Transverse colon (tissue), 4 donors: Measurements from ENCODE around the gene ITPKB. TPM values are rescaled to one million over a fixed set of nuclear protein-coding genes. Genes with fewer than 3 reads are reported as not detected.

Experiments used
- DNase-seq: peaks from one replicate; pipeline ENCODE4 v3.0.0-alpha.2; 2019
- H3K27ac ChIP-seq, 4 donors: fragments of 200-600 bp; sonication (generic); 2 replicates each; pipeline ENCODE4 v1.5.1; 2016 to 2018; ENCODE audit warnings: inconsistent platforms in 4 of 4
- H3K27me3 ChIP-seq: fragments of 200-600 bp; sonication (generic); 2 replicates; pipeline ENCODE4 v1.5.1; 2017; ENCODE audit warnings: inconsistent platforms
- H3K36me3 ChIP-seq, 4 donors: fragments of 200-600 bp; sonication (generic); 2 replicates each; pipeline ENCODE4 v1.5.1; 2017 to 2019; ENCODE audit warnings: inconsistent platforms in 4 of 4
- H3K4me1 ChIP-seq, 4 donors: fragments of 200-600 bp; sonication (generic); 2 replicates each; pipeline ENCODE4 v1.5.1; 2017 to 2020; ENCODE audit warnings: inconsistent platforms in 4 of 4
- H3K4me3 ChIP-seq, 4 donors: fragments of 200-600 bp; sonication (generic); 1 replicate in 1 of 4; 2 replicates in 3 of 4; pipeline versions ENCODE4 v1.5.1 to v1.6.1; 2017 to 2019; ENCODE audit warnings: inconsistent platforms in 4 of 4
- H3K9me3 ChIP-seq, 2 donors: fragments of 200-600 bp; sonication (generic); 2 replicates each; pipeline ENCODE4 v1.5.1; 2017 to 2019; ENCODE audit warnings: inconsistent platforms in 2 of 2
- CTCF ChIP-seq, 5 experiments: fragments of 200-600 bp in 3 of 5; fragments of 450-650 bp in 2 of 5; sonication (generic) in 3 of 5; IDR thresholded peaks; 1 replicate in 2 of 5; 2 replicates in 3 of 5; pipeline ENCODE4 v1.5.1; 2016 to 2017; ENCODE audit warnings: antibody characterized with exemption in 5 of 5, inconsistent platforms in 3 of 5, mild to moderate bottlenecking in 2 of 5, moderate library complexity in 1 of 5
- EP300 ChIP-seq: sonication (generic); formaldehyde crosslinking; IDR thresholded peaks from one replicate; pipeline ENCODE4 v1.6.1; 2017; ENCODE audit warnings: antibody characterized with exemption, low read depth
- POLR2A ChIP-seq: fragments of 450-650 bp; IDR thresholded peaks from one replicate; pipeline ENCODE4 v1.6.1; 2016; ENCODE audit warnings: antibody characterized with exemption, mild to moderate bottlenecking, moderate library complexity
- POLR2AphosphoS5 ChIP-seq, 3 donors: sonication (generic); formaldehyde crosslinking; IDR thresholded peaks; one replicate each; pipeline ENCODE4 v1.6.1; 2016; ENCODE audit warnings: antibody characterized with exemption in 3 of 3
- WGBS, 2 donors: methylation state at CpG; one replicate each; pipeline ENCODE4 v1.1.5; 2018; ENCODE audit warnings: low coverage in 1 of 2; 5-methylcytosine and 5-hydroxymethylcytosine counted together
- in situ Hi-C, 4 donors: fragments of 200-750 bp; cut with MboI; loops; one replicate each; pipeline versions ENCODE4 v1.15.0 to v1.15.1; 2017; ENCODE audit warnings: low sequenced_read_pairs in 3 of 4, low pct_ligation_motif_present in 1 of 4, low pct_unique_long_range_greater_than_20kb in 1 of 4
- intact Hi-C: fragments of 100-400 bp; cut with DNase I; formaldehyde crosslinking; loops from one replicate; pipeline ENCODE4 v1.15.1; 2023; ENCODE audit warnings: low total_unique reads
- total RNA-seq, 4 donors: library from RNA; depleted of rRNA; stranded (reverse); fragments of >200 nt; gene quantifications; one replicate each; pipeline ENCODE4 v1.1.0, GENCODE V29; 2016

Gene ITPKB
- total RNA-seq, 4 donors from 2014 or later = 14.3 to 57.6 (median 23.7) TPM

GRCh38 chr1:226598455-226598849 is 140.6 kb downstream of the ITPKB start:
- no peak overlapping the region for H3K27ac ChIP-seq
- WGBS, 2 donors = 93% methylated on average over 2 of the region's 2 CpGs; no CpG with 5 or more reads in 1 of the 2 donors
- in situ Hi-C loops (no loop called here), intact Hi-C loops (no loop called here)
- no peak for TF ChIP-seq POLR2AphosphoS5 (IDR thresholded peaks at IDR 0.05)
- no peak for TF ChIP-seq POLR2A
- TF ChIP-seq CTCF (IDR thresholded peaks at IDR 0.05) = no peak
- TF ChIP-seq EP300 = no peak
- peaks cover under 1 to 16% (median 8%) of the 10 kb centered on the region in 4 donors for H3K4me1 ChIP-seq
- no peak for DNase-seq
- H3K9me3 ChIP-seq = no peaks in the 10 kb centered on the region
- no peaks in the 10 kb centered on the region for H3K36me3 ChIP-seq
- H3K27me3 ChIP-seq = no peaks in the 10 kb centered on the region
- H3K4me3 ChIP-seq = no peak overlapping the region

DNA sequence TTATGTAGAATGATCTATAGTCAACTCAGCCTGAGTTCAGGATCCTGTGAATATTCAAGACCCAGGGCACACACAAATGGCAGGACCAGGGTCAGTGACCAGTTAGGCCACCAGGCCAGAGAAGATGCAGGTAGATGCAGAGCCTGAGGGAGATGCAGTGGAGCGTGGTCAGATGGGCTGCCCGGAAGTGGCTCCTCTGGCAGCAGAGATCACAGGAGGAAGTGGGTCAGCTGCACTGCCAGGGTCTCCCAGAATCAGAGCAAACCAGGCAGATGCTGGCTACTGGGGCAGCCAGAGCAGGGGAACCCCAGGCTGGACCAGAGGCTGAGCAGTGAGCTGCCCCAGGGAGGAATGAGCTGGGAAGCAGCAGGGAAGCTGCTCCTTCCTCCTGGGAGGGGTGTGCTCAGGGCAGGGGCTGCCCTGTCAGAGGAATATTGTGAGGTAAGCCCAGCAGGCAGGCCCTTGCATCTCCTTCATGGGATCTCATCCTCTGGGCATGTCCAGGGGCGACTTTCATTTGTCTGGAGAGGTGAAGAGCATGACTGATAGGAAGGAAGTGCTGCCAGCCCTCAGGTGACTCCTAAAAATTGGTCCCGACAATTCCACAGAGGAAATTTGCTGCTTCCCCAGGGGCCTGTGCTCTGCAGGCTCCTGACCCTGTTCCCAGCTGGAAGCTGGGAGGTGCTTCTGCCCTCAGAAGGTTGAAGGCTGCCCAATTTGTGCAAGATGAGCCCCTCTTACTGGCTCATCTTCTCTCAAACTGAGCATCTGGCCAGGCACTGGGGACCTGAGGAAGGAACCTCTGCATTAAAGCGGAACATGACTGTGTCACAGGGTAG is 141.2 kb downstream of the ITPKB start:
- no peaks in the 10 kb centered on the region for H3K27me3 ChIP-seq
- H3K9me3 ChIP-seq = no peaks in the 10 kb centered on the region
- no peak overlapping the region for H3K4me3 ChIP-seq
- 75% methylated on average over 5 of the region's 5 CpGs; no CpG with 5 or more reads in 1 of the 2 donors for WGBS, 2 donors
- TF ChIP-seq POLR2AphosphoS5 (IDR thresholded peaks at IDR 0.05) = no peak
- no peak for TF ChIP-seq POLR2A
- no peak for TF ChIP-seq CTCF (IDR thresholded peaks at IDR 0.05)
- no peak for TF ChIP-seq EP300
- H3K36me3 ChIP-seq = no peaks in the 10 kb centered on the region
- DNase-seq = no peak
- intact Hi-C loops (no loop called here), in situ Hi-C loops (no loop called here)
- no peak overlapping the region for H3K27ac ChIP-seq
- H3K4me1 ChIP-seq = peaks cover 0 to 10% (median 4%) of the 10 kb centered on the region in 4 donors

DNA sequence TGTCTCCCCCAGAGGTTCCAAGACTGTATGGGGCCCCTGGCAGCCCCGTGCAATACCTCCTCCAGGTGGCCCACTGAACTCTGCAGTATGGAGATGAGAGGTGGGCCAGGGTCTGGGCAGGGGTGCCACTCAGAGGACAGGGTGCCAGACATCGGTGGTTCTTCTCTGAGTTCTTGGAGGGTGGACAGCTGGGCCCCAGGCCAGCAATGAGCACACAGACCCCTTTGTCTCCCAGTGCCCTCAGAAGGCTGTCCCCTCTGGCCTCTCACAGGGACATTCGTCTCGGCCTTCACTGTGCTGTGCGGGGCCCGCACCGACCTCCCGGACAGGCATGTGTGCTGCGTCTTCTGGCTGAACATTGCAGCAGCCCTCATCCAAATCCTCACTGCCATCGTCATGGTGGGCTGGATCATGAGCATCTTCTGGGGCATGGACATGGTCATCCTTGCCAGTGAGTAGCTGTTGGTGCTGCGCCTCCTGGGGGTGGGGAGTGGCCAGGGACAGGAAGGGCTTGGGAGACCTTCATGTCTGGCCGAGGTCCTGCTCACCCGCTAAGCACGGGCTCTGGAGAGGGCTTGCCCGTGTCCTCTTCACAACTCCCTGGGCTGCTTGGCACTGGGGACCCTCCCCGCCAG is 142.4 kb downstream of the ITPKB start:
- H3K36me3 ChIP-seq = no peaks in the 10 kb centered on the region
- no peak overlapping the region for H3K27ac ChIP-seq
- DNase-seq = no peak
- no peak overlapping the region for H3K4me3 ChIP-seq
- H3K9me3 ChIP-seq = no peaks in the 10 kb centered on the region
- intact Hi-C loops (no loop called here), in situ Hi-C loops (no loop called here)
- no peaks in the 10 kb centered on the region for H3K27me3 ChIP-seq
- no peaks in the 10 kb centered on the region for H3K4me1 ChIP-seq
- TF ChIP-seq EP300 = no peak
- no peak for TF ChIP-seq CTCF (IDR thresholded peaks at IDR 0.05)
- no peak for TF ChIP-seq POLR2A
- no peak for TF ChIP-seq POLR2AphosphoS5 (IDR thresholded peaks at IDR 0.05)
- 91% methylated on average over 15 of the region's 16 CpGs; no CpG with 5 or more reads in 1 of the 2 donors for WGBS, 2 donors

- 83% methylated on average over 8 of the region's 8 CpGs; no CpG with 5 or more reads in 1 of the 2 donors for WGBS, 2 donors
- TF ChIP-seq EP300 = no peak
- TF ChIP-seq POLR2A = no peak
- no peak for TF ChIP-seq POLR2AphosphoS5 (IDR thresholded peaks at IDR 0.05)
- no peak for TF ChIP-seq CTCF (IDR thresholded peaks at IDR 0.05)
- Histone ChIP-seq H3K36me3 (no peaks in the 10 kb centered on the region), H3K4me3 (no peak overlapping the region), H3K27me3 (no peaks in the 10 kb centered on the region), H3K9me3 (no peaks in the 10 kb centered on the region), H3K4me1 (peaks cover 0 to 4% (median 0%) of the 10 kb centered on the region in 4 donors), H3K27ac (no peak overlapping the region)
- in situ Hi-C loops = no loop called here
- intact Hi-C loops = no loop called here
- DNase-seq = no peak
Measured at GRCh38 chr1:226593541-226593940, 145.5 kb downstream of the ITPKB start.
